ENCODE measurements around the gene IFNLR1. TPM values are rescaled to one million over a fixed set of nuclear protein-coding genes. Genes with fewer than 3 reads are reported as not detected.

The IFNLR1 gene
- total and polyA plus RNA-seq, 9 of the 15 experiments (the other 6 are each of a cell fraction or from before 2014, with no cell fraction given): not detected

- TF ChIP-seq ETV1 (tag; conservative IDR thresholded peaks at IDR 0.05; ENCODE audit: low read depth) (no peak), GABPB2 (CRISPR knock-in tag; conservative IDR thresholded peaks at IDR 0.05) (no peak), GATAD2A (IDR thresholded peaks at IDR 0.05) (no peak), DPF2 (IDR thresholded peaks at IDR 0.05) (no peak), TSHZ1 (CRISPR knock-in tag; IDR thresholded peaks at IDR 0.05) (no peak), HLTF (IDR thresholded peaks at IDR 0.05) (no peak), ZNF583 (CRISPR knock-in tag; IDR thresholded peaks at IDR 0.05) (no peak), MGA (IDR thresholded peaks at IDR 0.05) (no peak), ELF1 (tag; IDR thresholded peaks at IDR 0.05) (no peak)
Measured at GRCh38 chr1:24185076-24185475, 2.0 kb downstream of the IFNLR1 start (continued).

Measured in K562 (cell line).